CMK (cell line): Measurements from ENCODE around the gene RBM10.
"Not testable (repeated sequence)": the region's sequence is repeated elsewhere in the genome, so short reads cannot be mapped to it uniquely, and the experiment has no call there.

Source experiments
- DNase-seq: peaks from one replicate; pipeline ENCODE4 v3.0.0-alpha.2; 2010; ENCODE audit warnings: low read depth

Gene RBM10

GRCh38 chrX:47144626-47145394 is at the start of gene RBM10, which contains the start of gene NDUFB11:
RBM10 (plus strand) TSS chrX:47145221; CDS start chrX:47147482, 2,261 bp downstream.
NDUFB11 (minus strand) TSS chrX:47144702; CDS start chrX:47144679, 23 bp downstream.
- DNase-seq = peak; percentile 90

GRCh38 chrX:47097018-47097417 is 48.0 kb upstream of the RBM10 start:
- no peak for DNase-seq

GRCh38 chrX:47098338-47099094 is 46.5 kb upstream of the RBM10 start:
- no peak for DNase-seq

- no peak for DNase-seq
These were observed 43.8 kb upstream of the RBM10 start for GRCh38 chrX:47101206-47101605.

GRCh38 chrX:47110936-47111615 is 33.9 kb upstream of the RBM10 start:
- DNase-seq = not testable (repeated sequence)

GRCh38 chrX:47112316-47112954 is 32.6 kb upstream of the RBM10 start:
- DNase-seq = no peak

GRCh38 chrX:47116551-47117110 is 28.4 kb upstream of the RBM10 start:
- DNase-seq = not testable (repeated sequence)

- DNase-seq = not testable (repeated sequence)
These were observed 20.6 kb upstream of the RBM10 start for GRCh38 chrX:47124466-47124865.

GRCh38 chrX:47129157-47129898 is 15.7 kb upstream of the RBM10 start:
- peak; percentile 93 for DNase-seq

GRCh38 chrX:47129899-47130358 is 15.1 kb upstream of the RBM10 start:
- no peak for DNase-seq

- DNase-seq = no peak
These were observed 11.5 kb upstream of the RBM10 start for GRCh38 chrX:47133493-47133892.

- not testable (repeated sequence) for DNase-seq
These were observed 9.4 kb upstream of the RBM10 start for GRCh38 chrX:47135650-47136049.

- no peak for DNase-seq
These were observed 6.8 kb upstream of the RBM10 start for GRCh38 chrX:47138171-47138570.

GRCh38 chrX:47143894-47144625 is 961 bp upstream of the RBM10 start:
- DNase-seq = peak; percentile 51

GRCh38 chrX:47145395-47146120 is 537 bp downstream of the RBM10 start:
- peak; percentile 32 for DNase-seq

- no peak for DNase-seq
These were observed 1.3 kb downstream of the RBM10 start for GRCh38 chrX:47146121-47146935.

GRCh38 chrX:47146936-47147859 is 2.2 kb downstream of the RBM10 start:
- no peak for DNase-seq
